ENCODE data around the gene HDAC4.

GRCh38 chr2:239225371-239225851 is 175.4 kb downstream of the HDAC4 start:
- no peak for TF ChIP-seq POLR2AphosphoS5 (IDR thresholded peaks at IDR 0.05; ENCODE audit: low read depth, low read length)
- no peak for TF ChIP-seq POLR2A (IDR thresholded peaks at IDR 0.05; ENCODE audit: control extremely low read depth in 1 of 2, low read depth in 2 of 2, low read length in 2 of 2)
- no peak for TF ChIP-seq CTCF (IDR thresholded peaks at IDR 0.05; ENCODE audit: control extremely low read depth in 1 of 3, insufficient read depth in 1 of 3, low read depth in 1 of 3, low read length in 3 of 3)
- TF ChIP-seq EZH2 (IDR thresholded peaks at IDR 0.05; ENCODE audit: low read depth, low read length, severe bottlenecking) = no peak
- no peak for TF ChIP-seq TAF1 (IDR thresholded peaks at IDR 0.05; ENCODE audit: low read depth, low read length)
- no peak for TF ChIP-seq MAFK (IDR thresholded peaks at IDR 0.05; ENCODE audit: low read depth, low read length)
- no peak for TF ChIP-seq SUZ12 (IDR thresholded peaks at IDR 0.05; ENCODE audit: low read length)
- TF ChIP-seq JUN (IDR thresholded peaks at IDR 0.05; ENCODE audit: low read depth, low read length) = no peak

Data from H1 (cell line).